Neural cell (in vitro differentiated cells): ENCODE measurements around the gene MACROD1. TPM values are rescaled to one million over a fixed set of nuclear protein-coding genes. Genes with fewer than 3 reads are reported as not detected.

ENCODE experiments used
- H2AFZ ChIP-seq: fragments of 200-600, 300-800 bp; sonication (generic), shearing (Covaris generic); 2 replicates; pipeline ENCODE4 v1.6.0; 2014; ENCODE audit warnings: low read depth, mild to moderate bottlenecking, antibody characterized with exemption, low read length, moderate library complexity
- H3F3A ChIP-seq: fragments of 200-600 bp; shearing (Covaris generic); 2 replicates; pipeline ENCODE4 v1.6.1; 2016; ENCODE audit warnings: mild to moderate bottlenecking, moderate library complexity, mixed read lengths, antibody characterized with exemption, low read length; ENCODE audit not compliant: insufficient read depth, poor library complexity, severe bottlenecking
- H3K27ac ChIP-seq: fragments of 200-600, 300-800 bp; sonication (generic), shearing (Covaris generic); 2 replicates; pipeline ENCODE4 v1.5.1; 2014; ENCODE audit warnings: mild to moderate bottlenecking, low read length, moderate library complexity
- H3K27me3 ChIP-seq: fragments of 300-800, 200-600 bp; sonication (generic), shearing (Covaris generic); 2 replicates; pipeline ENCODE4 v1.6.0; 2014; ENCODE audit warnings: mild to moderate bottlenecking, low read depth, low read length, moderate library complexity; ENCODE audit not compliant: insufficient read depth
- H3K36me3 ChIP-seq: fragments of 300-800, 200-600 bp; sonication (generic), shearing (Covaris generic); 2 replicates; pipeline ENCODE4 v1.5.1; 2014; ENCODE audit warnings: mild to moderate bottlenecking, antibody characterized with exemption, low read length, moderate library complexity; ENCODE audit not compliant: insufficient read depth
- H3K4me2 ChIP-seq: fragments of 300-800, 200-600 bp; sonication (generic), shearing (Covaris generic); 2 replicates; pipeline ENCODE4 v1.6.0; 2014; ENCODE audit warnings: mild to moderate bottlenecking, low read length
- H3K4me3 ChIP-seq: fragments of 300-800, 200-600 bp; sonication (generic), shearing (Covaris generic); 2 replicates; pipeline ENCODE4 v1.5.1; 2014; ENCODE audit warnings: mild to moderate bottlenecking, low read length, moderate library complexity
- H3K79me2 ChIP-seq: fragments of 200-600 bp; shearing (Covaris generic); replicated peaks from 2 replicates; pipeline ENCODE4 v1.6.0; 2014; ENCODE audit warnings: mild to moderate bottlenecking, low read length, moderate library complexity; ENCODE audit not compliant: insufficient read depth
- H3K9ac ChIP-seq: fragments of 300-800, 200-600 bp; sonication (generic), shearing (Covaris generic); 2 replicates; pipeline ENCODE4 v1.6.1; 2016; ENCODE audit warnings: mild to moderate bottlenecking, low read length, mixed read lengths
- H3K9me2 ChIP-seq: fragments of 200-600 bp; shearing (Covaris generic); 2 replicates; pipeline ENCODE4 v1.6.1; 2016; ENCODE audit warnings: mild to moderate bottlenecking, low read length, mixed read lengths; ENCODE audit not compliant: insufficient read depth
- H3K9me3 ChIP-seq: fragments of 200-600, 300-800 bp; sonication (generic), shearing (Covaris generic); 2 replicates; pipeline ENCODE4 v1.6.1; 2016; ENCODE audit warnings: mild to moderate bottlenecking, mixed run types, low read length, moderate library complexity, mixed read lengths
- H4K20me1 ChIP-seq: fragments of 200-600 bp; shearing (Covaris generic); 2 replicates; pipeline ENCODE4 v1.6.1; 2016; ENCODE audit warnings: mild to moderate bottlenecking, mixed run types; ENCODE audit not compliant: insufficient read depth
- CTCF ChIP-seq: fragments of 450-650 bp; IDR thresholded peaks from 2 replicates; pipeline ENCODE4 v1.5.1; 2014; ENCODE audit warnings: antibody characterized with exemption, mild to moderate bottlenecking, moderate library complexity; ENCODE audit not compliant: poor library complexity, severe bottlenecking
- EP300 ChIP-seq: fragments of 450-650 bp; conservative IDR thresholded peaks from 2 replicates; pipeline ENCODE4 v1.6.1; 2014; ENCODE audit warnings: antibody characterized with exemption, mild to moderate bottlenecking, moderate library complexity; ENCODE audit not compliant: poor library complexity, severe bottlenecking
- EZH2 ChIP-seq: fragments of 200-600, 300-800 bp; shearing (Covaris generic), sonication (generic); IDR thresholded peaks from 2 replicates; pipeline ENCODE4 v1.6.1; 2014; ENCODE audit warnings: antibody characterized with exemption, low read length, borderline replicate concordance, mild to moderate bottlenecking; ENCODE audit not compliant: insufficient read depth, poor library complexity, severe bottlenecking
- MXI1 ChIP-seq: fragments of 450-650 bp; conservative IDR thresholded peaks from 2 replicates; pipeline ENCODE4 v1.6.1; 2014; ENCODE audit warnings: antibody characterized with exemption, mild to moderate bottlenecking; ENCODE audit not compliant: poor library complexity, severe bottlenecking
- POLR2AphosphoS5 ChIP-seq: IDR thresholded peaks from 2 replicates; pipeline ENCODE4 v1.6.1; 2012
- RAD21 ChIP-seq: fragments of 450-650 bp; conservative IDR thresholded peaks from 2 replicates; pipeline ENCODE4 v1.6.1; 2014; ENCODE audit warnings: antibody characterized with exemption, mild to moderate bottlenecking, moderate library complexity
- REST ChIP-seq: IDR thresholded peaks from 2 replicates; pipeline ENCODE4 v1.6.1; 2012; ENCODE audit warnings: borderline replicate concordance
- SMC3 ChIP-seq: fragments of 450-650 bp; conservative IDR thresholded peaks from 2 replicates; pipeline ENCODE4 v1.6.1; 2014; ENCODE audit warnings: antibody characterized with exemption, mild to moderate bottlenecking, moderate library complexity; ENCODE audit not compliant: poor library complexity
- TAF1 ChIP-seq: IDR thresholded peaks from 2 replicates; pipeline ENCODE4 v1.6.1; 2012; ENCODE audit warnings: low read depth
- polyA plus RNA-seq: library from polyadenylated mRNA; depleted of rRNA; stranded (reverse); fragments of >200 nt; gene quantifications from 2 replicates; pipeline ENCODE4 v1.2.3, GENCODE V29; 2014

Gene MACROD1
- polyA plus RNA-seq, 1 donor from 2014 or later: 30.8 TPM

GRCh38 chr11:64180891-64181290, 15.0 kb upstream of the MACROD1 start:
- Histone ChIP-seq H3K36me3 (no peaks in the 10 kb centered on the region), H3K9me3 (no peaks in the 10 kb centered on the region), H3K79me2 (no peaks in the 10 kb centered on the region), H3K4me2 (no peak overlapping the region), H3F3A (peaks cover 6% of the 10 kb centered on the region), H3K27ac (no peak overlapping the region), H4K20me1 (no peaks in the 10 kb centered on the region), H2AFZ (no peak overlapping the region), H3K4me3 (peak overlapping the region; percentile 40), H3K9ac (no peak overlapping the region), H3K9me2 (no peaks in the 10 kb centered on the region), H3K27me3 (no peaks in the 10 kb centered on the region)
- no peak for TF ChIP-seq RAD21
- TF ChIP-seq CTCF: no peak
- no peak for TF ChIP-seq EP300
- no peak for TF ChIP-seq REST
- TF ChIP-seq POLR2AphosphoS5: no peak
- no peak for TF ChIP-seq MXI1
- no peak for TF ChIP-seq TAF1
- TF ChIP-seq SMC3: no peak
- TF ChIP-seq EZH2: no peak

- Histone ChIP-seq H3K27me3 (no peaks in the 10 kb centered on the region), H3K4me2 (no peak overlapping the region), H3K36me3 (no peaks in the 10 kb centered on the region), H2AFZ (no peak overlapping the region), H3K9me2 (no peaks in the 10 kb centered on the region), H3K9ac (no peak overlapping the region), H3K9me3 (no peaks in the 10 kb centered on the region), H4K20me1 (no peaks in the 10 kb centered on the region), H3K79me2 (no peaks in the 10 kb centered on the region), H3K4me3 (no peak overlapping the region), H3F3A (peaks cover 6% of the 10 kb centered on the region), H3K27ac (no peak overlapping the region)
- no peak for TF ChIP-seq POLR2AphosphoS5
- TF ChIP-seq EP300: no peak
- no peak for TF ChIP-seq CTCF
- TF ChIP-seq REST: no peak
- no peak for TF ChIP-seq RAD21
Observed at GRCh38 chr11:64178951-64179639, 13.2 kb upstream of the MACROD1 start.
